H9 (cell line): ENCODE measurements around the gene YY1. TPM values are rescaled to one million over a fixed set of nuclear protein-coding genes. Genes with fewer than 3 reads are reported as not detected.
A peak's percentile ranks its signal among the peaks of the same experiment; 100 is the strongest.

Source experiments
- DNase-seq: peaks from one replicate; pipeline ENCODE4 v3.0.0-alpha.2; 2017
- H2AFZ ChIP-seq: one replicate; pipeline ENCODE4 v1.6.1; 2013; ENCODE audit warnings: mild to moderate bottlenecking, low read length, control low read depth, moderate library complexity
- H2AK5ac ChIP-seq: 2 replicates; pipeline ENCODE4 v1.6.1; 2013; ENCODE audit warnings: low read length, control low read depth, mixed read lengths; ENCODE audit not compliant: insufficient read length
- H2BK120ac ChIP-seq: one replicate; pipeline ENCODE4 v1.6.1; 2013; ENCODE audit warnings: low read depth, mild to moderate bottlenecking, low read length, control low read depth, inconsistent platforms; ENCODE audit not compliant: poor library complexity, severe bottlenecking
- H2BK12ac ChIP-seq: 2 replicates; pipeline ENCODE4 v1.6.1; 2013; ENCODE audit warnings: low read length, control low read depth, mixed read lengths, low read depth; ENCODE audit not compliant: insufficient read length
- H2BK15ac ChIP-seq: 2 replicates; pipeline ENCODE4 v1.6.1; 2013; ENCODE audit warnings: low read depth, low read length, control low read depth
- H2BK20ac ChIP-seq: one replicate; pipeline ENCODE4 v1.6.1; 2013; ENCODE audit warnings: low read depth, mild to moderate bottlenecking, low read length, control low read depth, inconsistent platforms; ENCODE audit not compliant: poor library complexity, severe bottlenecking
- H2BK5ac ChIP-seq: 2 replicates; pipeline ENCODE4 v1.6.1; 2013; ENCODE audit warnings: low read length, control low read depth, mixed read lengths; ENCODE audit not compliant: insufficient read length
- H3K14ac ChIP-seq: 2 replicates; pipeline ENCODE4 v1.6.1; 2013; ENCODE audit warnings: low read length, control low read depth; ENCODE audit not compliant: insufficient read depth
- H3K18ac ChIP-seq: 2 replicates; pipeline ENCODE4 v1.6.1; 2013; ENCODE audit warnings: low read depth, mild to moderate bottlenecking, mixed read lengths, low read length, control low read depth; ENCODE audit not compliant: insufficient read length
- H3K23ac ChIP-seq: 2 replicates; pipeline ENCODE4 v1.6.1; 2013; ENCODE audit warnings: low read length, control low read depth, mixed read lengths, low read depth; ENCODE audit not compliant: insufficient read length
- H3K23me2 ChIP-seq: 2 replicates; pipeline ENCODE4 v1.6.1; 2013; ENCODE audit warnings: low read depth, mild to moderate bottlenecking, mixed read lengths, low read length, control low read depth; ENCODE audit not compliant: insufficient read length, poor library complexity, severe bottlenecking
- H3K27ac ChIP-seq: 2 replicates; pipeline ENCODE4 v1.5.1; 2013; ENCODE audit warnings: low read length, control low read depth, mixed read lengths, low read depth; ENCODE audit not compliant: insufficient read length
- H3K27me3 ChIP-seq: 2 replicates; pipeline ENCODE4 v1.6.1; 2013; ENCODE audit warnings: low read length, control low read depth, inconsistent platforms; ENCODE audit not compliant: insufficient read depth
- H3K4ac ChIP-seq: 2 replicates; pipeline ENCODE4 v1.6.1; 2013; ENCODE audit warnings: low read depth, mild to moderate bottlenecking, control low read depth, inconsistent platforms, low read length, moderate library complexity
- H3K4me1 ChIP-seq: 2 replicates; pipeline ENCODE4 v1.6.1; 2013; ENCODE audit warnings: low read length, control low read depth, inconsistent platforms; ENCODE audit not compliant: insufficient read depth
- H3K4me2 ChIP-seq: 2 replicates; pipeline ENCODE4 v1.6.1; 2013; ENCODE audit warnings: low read length, control low read depth, mixed read lengths; ENCODE audit not compliant: insufficient read length, insufficient read depth
- H3K56ac ChIP-seq: 2 replicates; pipeline ENCODE4 v1.6.1; 2013; ENCODE audit warnings: low read depth, mild to moderate bottlenecking, mixed read lengths, low read length, control low read depth; ENCODE audit not compliant: insufficient read length
- H3K79me1 ChIP-seq: 2 replicates; pipeline ENCODE4 v1.6.1; 2013; ENCODE audit warnings: low read depth, mild to moderate bottlenecking, moderate library complexity, low read length, control low read depth, inconsistent platforms; ENCODE audit not compliant: insufficient read depth, poor library complexity, severe bottlenecking
- H3K79me2 ChIP-seq: 2 replicates; pipeline ENCODE4 v1.6.1; 2013; ENCODE audit warnings: low read length, control low read depth, inconsistent platforms; ENCODE audit not compliant: insufficient read depth
- H3K9ac ChIP-seq: 2 replicates; pipeline ENCODE4 v1.6.1; 2013; ENCODE audit warnings: low read length, control low read depth, mixed read lengths; ENCODE audit not compliant: insufficient read length; ENCODE audit errors: extremely low read depth
- H3K9me3 ChIP-seq: one replicate; pipeline ENCODE4 v1.6.1; 2013; ENCODE audit warnings: low read depth, low read length, inconsistent platforms; ENCODE audit not compliant: control insufficient read depth
- H3T11ph ChIP-seq: one replicate; pipeline ENCODE4 v1.6.1; 2013; ENCODE audit warnings: mild to moderate bottlenecking, low read length, control low read depth, inconsistent platforms
- H4K20me1 ChIP-seq: one replicate; pipeline ENCODE4 v1.6.1; 2013; ENCODE audit not compliant: control insufficient read depth, insufficient read length, insufficient read depth
- H4K5ac ChIP-seq: 2 replicates; pipeline ENCODE4 v1.6.1; 2013; ENCODE audit warnings: low read depth, mild to moderate bottlenecking, mixed read lengths, low read length, control low read depth; ENCODE audit not compliant: insufficient read length
- H4K8ac ChIP-seq: replicated peaks from 2 replicates; pipeline ENCODE4 v1.6.1; 2013; ENCODE audit warnings: low read length, control low read depth, mixed read lengths, low read depth; ENCODE audit not compliant: insufficient read length
- H4K91ac ChIP-seq: 2 replicates; pipeline ENCODE4 v1.6.1; 2013; ENCODE audit warnings: low read depth, mild to moderate bottlenecking, moderate library complexity, mixed read lengths, low read length, control low read depth; ENCODE audit not compliant: insufficient read length
- H3K27ac Mint-ChIP-seq, 3 experiments: 2 replicates in 2 of 3; 3 replicates in 1 of 3; pipeline ENCODE4 v1.8.0; 2020 to 2021; ENCODE audit warnings: mixed read lengths in 3 of 3, mild to moderate bottlenecking in 1 of 3, moderate library complexity in 1 of 3
- H3K27me3 Mint-ChIP-seq: 2 replicates; pipeline ENCODE4 v1.8.0; 2021; ENCODE audit warnings: low read depth, mild to moderate bottlenecking, moderate library complexity, mixed read lengths
- H3K36me3 Mint-ChIP-seq, 3 experiments: 2 replicates in 2 of 3; 3 replicates in 1 of 3; pipeline ENCODE4 v1.8.0; 2020 to 2021; ENCODE audit warnings: low read depth in 3 of 3, mixed read lengths in 3 of 3; ENCODE audit not compliant: insufficient read depth in 1 of 3
- H3K4me1 Mint-ChIP-seq, 2 experiments: 2 replicates each; pipeline ENCODE4 v1.8.0; 2020; ENCODE audit warnings: mixed read lengths in 2 of 2
- H3K4me3 Mint-ChIP-seq, 2 experiments: 2 replicates in 1 of 2; 3 replicates in 1 of 2; pipeline ENCODE4 v1.8.0; 2020 to 2021; ENCODE audit warnings: mild to moderate bottlenecking in 2 of 2, mixed read lengths in 2 of 2, moderate library complexity in 1 of 2
- H3K9me3 Mint-ChIP-seq, 2 experiments: 2 replicates in 1 of 2; 3 replicates in 1 of 2; pipeline ENCODE4 v1.8.0; 2020; ENCODE audit warnings: mild to moderate bottlenecking in 2 of 2, mixed read lengths in 2 of 2, moderate library complexity in 1 of 2
- CTCF ChIP-seq: fragments of 200-600 bp; sonication (generic); conservative IDR thresholded peaks from 3 replicates; pipeline ENCODE4 v1.8.0; 2021; ENCODE audit warnings: antibody characterized with exemption, mild to moderate bottlenecking
- WGBS: extraction: QIAGEN DNeasy Blood & Tissue Kit; methylation state at CpG from one replicate; pipeline ENCODE4 v1.1.7; 2013; ENCODE audit warnings: missing lambda C conversion rate, low lambda C conversion rate, mixed read lengths; ENCODE audit not compliant: insufficient read length; ENCODE audit errors: extremely low coverage; 5-methylcytosine and 5-hydroxymethylcytosine counted together
- total RNA-seq: library from RNA; stranded (reverse); gene quantifications from 2 replicates; pipeline ENCODE4 v1.2.1, GENCODE V29; 2021

The YY1 gene
- total RNA-seq, 1 experiment from 2014 or later, result 103 TPM

- H3K36me3 Mint-ChIP-seq, result peaks cover 32 to 61% (median 56%) of the 10 kb centered on the region in 3 experiments
- peaks cover 8% of the 10 kb centered on the region; the same call in 1 of the 2 replicates for H3K79me2 ChIP-seq
- no peak overlapping the region for H2AFZ ChIP-seq
- H4K8ac ChIP-seq, result no peak overlapping the region
- no peak overlapping the region for H3K23ac ChIP-seq
- no peak overlapping the region for H3T11ph ChIP-seq
- peaks cover 12% of the 10 kb centered on the region in 2 experiments for H3K4me1 Mint-ChIP-seq
- H3K27me3 ChIP-seq, result no peaks in the 10 kb centered on the region
- H3K18ac ChIP-seq, result no peak overlapping the region
- H2BK120ac ChIP-seq, result no peak overlapping the region
- no peak overlapping the region for H3K9ac ChIP-seq
- no peaks in the 10 kb centered on the region; a peak in 1 of 5 replicates for H3K9me3 Mint-ChIP-seq
- H3K14ac ChIP-seq, result no peak overlapping the region
- no peak overlapping the region for H2BK5ac ChIP-seq
- TF ChIP-seq CTCF, result no peak
- H3K27ac Mint-ChIP-seq, result peak overlapping the region in 2 of 3 experiments; percentile 44 to 54; a peak in 3 of 7 replicates
- no peak overlapping the region for H3K4ac ChIP-seq
- H4K5ac ChIP-seq, result no peak overlapping the region
- no peaks in the 10 kb centered on the region for H3K27me3 Mint-ChIP-seq
- H2BK20ac ChIP-seq, result no peak overlapping the region
- H3K23me2 ChIP-seq, result no peaks in the 10 kb centered on the region
- H3K27ac ChIP-seq, result no peak overlapping the region
- H3K56ac ChIP-seq, result no peak overlapping the region
- H4K20me1 ChIP-seq, result peaks cover 1% of the 10 kb centered on the region
- no CpG with 5 or more reads among the region's 6 CpGs for WGBS
- H2AK5ac ChIP-seq, result no peak overlapping the region
- no peaks in the 10 kb centered on the region for H3K9me3 ChIP-seq
- H2BK12ac ChIP-seq, result no peak overlapping the region
- H3K4me3 Mint-ChIP-seq, result no peak overlapping the region; a peak in 1 of 5 replicates
- no peak overlapping the region for H4K91ac ChIP-seq
- H3K4me2 ChIP-seq, result no peak overlapping the region
- no peak for DNase-seq
- no peak overlapping the region for H2BK15ac ChIP-seq
- peaks cover 7% of the 10 kb centered on the region for H3K79me1 ChIP-seq
- H3K4me1 ChIP-seq, result no peaks in the 10 kb centered on the region; the same call in 1 of the 2 replicates
Measured at GRCh38 chr14:100299238-100299560, 60.3 kb downstream of the YY1 start.
